Esophagus muscularis mucosa (tissue), 4 donors: Measurements from ENCODE around the gene TRERF1.

Source experiments
- EP300 ChIP-seq: sonication (generic); formaldehyde crosslinking; IDR thresholded peaks from one replicate; pipeline ENCODE4 v1.6.1; 2017; ENCODE audit warnings: antibody characterized with exemption
- POLR2A ChIP-seq: fragments of 450-650 bp; IDR thresholded peaks from one replicate; pipeline ENCODE4 v1.6.1; 2017; ENCODE audit warnings: antibody characterized with exemption, moderate library complexity, mild to moderate bottlenecking, low read depth
- TF ChIP-seq, protein P1 (sequence below), 3 experiments: fragments of 200-600 bp in 2 of 3; fragments of 450-650 bp in 1 of 3; sonication (generic) in 2 of 3; IDR thresholded peaks; one replicate each; pipeline ENCODE4 v1.5.1; 2017 to 2019; ENCODE audit warnings: antibody characterized with exemption in 3 of 3, mild to moderate bottlenecking in 2 of 3, moderate library complexity in 1 of 3

DNA sequence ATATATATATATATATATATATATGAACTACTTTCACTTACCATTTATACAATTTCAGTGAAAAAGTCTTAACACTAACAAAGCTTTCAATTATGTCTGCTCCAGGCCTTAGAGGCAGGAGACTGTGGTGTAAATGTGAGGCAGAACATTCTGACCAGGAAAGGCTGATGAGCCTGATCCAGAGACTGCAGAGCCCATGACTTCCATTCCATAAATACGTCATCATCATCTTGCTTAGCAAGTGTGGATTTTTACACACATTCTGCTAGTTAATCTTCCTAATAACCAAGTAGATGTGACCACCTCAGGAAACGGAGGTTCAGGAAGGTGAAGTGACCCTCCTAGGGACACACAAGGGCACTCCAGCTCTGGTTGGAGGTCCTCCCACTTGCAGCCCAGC is 14.9 kb downstream of the TRERF1 start:
- TF ChIP-seq, protein P1, sequence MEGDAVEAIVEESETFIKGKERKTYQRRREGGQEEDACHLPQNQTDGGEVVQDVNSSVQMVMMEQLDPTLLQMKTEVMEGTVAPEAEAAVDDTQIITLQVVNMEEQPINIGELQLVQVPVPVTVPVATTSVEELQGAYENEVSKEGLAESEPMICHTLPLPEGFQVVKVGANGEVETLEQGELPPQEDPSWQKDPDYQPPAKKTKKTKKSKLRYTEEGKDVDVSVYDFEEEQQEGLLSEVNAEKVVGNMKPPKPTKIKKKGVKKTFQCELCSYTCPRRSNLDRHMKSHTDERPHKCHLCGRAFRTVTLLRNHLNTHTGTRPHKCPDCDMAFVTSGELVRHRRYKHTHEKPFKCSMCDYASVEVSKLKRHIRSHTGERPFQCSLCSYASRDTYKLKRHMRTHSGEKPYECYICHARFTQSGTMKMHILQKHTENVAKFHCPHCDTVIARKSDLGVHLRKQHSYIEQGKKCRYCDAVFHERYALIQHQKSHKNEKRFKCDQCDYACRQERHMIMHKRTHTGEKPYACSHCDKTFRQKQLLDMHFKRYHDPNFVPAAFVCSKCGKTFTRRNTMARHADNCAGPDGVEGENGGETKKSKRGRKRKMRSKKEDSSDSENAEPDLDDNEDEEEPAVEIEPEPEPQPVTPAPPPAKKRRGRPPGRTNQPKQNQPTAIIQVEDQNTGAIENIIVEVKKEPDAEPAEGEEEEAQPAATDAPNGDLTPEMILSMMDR (IDR thresholded peaks at IDR 0.05), result no peak
- TF ChIP-seq POLR2A, result no peak
- no peak for TF ChIP-seq EP300
